Inflammatory macrophage (primary cell): ENCODE data around the gene CD68.
A peak's percentile ranks its signal among the peaks of the same experiment; 100 is the strongest.

Experiments
- DNase-seq, 2 donors: peaks; one replicate each; pipeline ENCODE4 v3.0.0-alpha.2; 2020 to 2022
- total RNA-seq, 18 experiments: gene quantifications; one replicate each; lab custom pipeline; 2026; ENCODE audit warnings: mixed read lengths in 6 of 18, inconsistent platforms in 2 of 18; lab: John Stamatoyannopoulos, UW

The CD68 gene, protein sequence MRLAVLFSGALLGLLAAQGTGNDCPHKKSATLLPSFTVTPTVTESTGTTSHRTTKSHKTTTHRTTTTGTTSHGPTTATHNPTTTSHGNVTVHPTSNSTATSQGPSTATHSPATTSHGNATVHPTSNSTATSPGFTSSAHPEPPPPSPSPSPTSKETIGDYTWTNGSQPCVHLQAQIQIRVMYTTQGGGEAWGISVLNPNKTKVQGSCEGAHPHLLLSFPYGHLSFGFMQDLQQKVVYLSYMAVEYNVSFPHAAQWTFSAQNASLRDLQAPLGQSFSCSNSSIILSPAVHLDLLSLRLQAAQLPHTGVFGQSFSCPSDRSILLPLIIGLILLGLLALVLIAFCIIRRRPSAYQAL
- 1.1 to 6.5 (median 3.5) reads per million in 18 experiments for total RNA-seq

GRCh38 chr17:7579001-7579833 lies at the start of gene CD68:
Gene CD68, plus strand, starts transcription at chr17:7579638. Its CDS starts 40 bp downstream, at chr17:7579678.
- DNase-seq: peak; percentile 99

- peak; percentile 29 to 68 for DNase-seq
Observed at GRCh38 chr17:7530023-7530900, 49.2 kb upstream of the CD68 start.

DNA sequence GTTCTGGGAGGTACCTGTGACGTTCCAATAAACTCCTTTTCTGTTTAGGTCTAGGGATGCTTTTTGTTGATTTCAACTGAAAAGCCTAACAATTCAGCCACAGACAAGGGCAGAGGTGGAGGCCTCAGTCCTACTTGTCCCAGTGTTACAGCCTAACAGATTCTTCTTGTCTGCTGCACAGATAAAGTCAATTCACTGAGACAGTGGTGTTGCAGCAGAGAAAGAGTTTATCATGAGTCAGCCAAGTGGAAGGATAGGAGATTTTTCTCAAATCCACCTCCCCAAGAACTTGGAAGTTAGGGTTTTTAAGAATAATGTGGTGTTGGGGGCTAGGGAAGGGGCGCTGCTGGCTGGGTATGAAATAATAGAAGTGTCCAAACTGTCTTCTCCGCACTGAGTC lies 41.4 kb upstream of the CD68 start:
- DNase-seq: no peak

- no peak for DNase-seq
Observed at GRCh38 chr17:7538891-7539545, 40.4 kb upstream of the CD68 start.

DNA sequence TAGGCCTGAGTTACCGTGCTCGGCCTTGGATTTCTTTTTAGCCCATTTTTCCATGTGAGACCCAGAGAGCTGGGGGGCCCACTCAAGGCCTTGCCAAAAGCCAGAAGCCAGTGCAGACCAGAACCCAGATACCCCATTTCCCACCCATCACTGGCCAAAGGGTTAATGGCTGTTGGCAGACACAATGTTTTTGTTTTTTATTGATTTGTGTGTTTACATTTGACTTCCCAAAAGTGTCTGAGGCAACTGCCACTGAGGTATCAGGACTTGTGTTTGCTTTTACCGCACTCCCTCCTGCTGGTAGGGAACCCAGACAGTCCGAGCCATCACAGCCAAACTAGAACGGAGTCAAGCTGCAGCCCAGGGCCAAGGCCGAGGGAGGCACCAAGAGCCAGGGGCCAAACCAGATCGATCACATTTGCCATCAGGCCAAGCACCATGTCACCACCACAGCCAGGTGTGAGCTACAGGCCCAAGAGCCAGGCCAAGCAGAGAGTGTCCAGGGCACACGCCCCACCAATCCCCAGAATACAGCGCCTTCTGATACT lies 38.3 kb upstream of the CD68 start:
- DNase-seq: no peak

GRCh38 chr17:7544911-7545310 lies 34.5 kb upstream of the CD68 start:
- DNase-seq: no peak

DNA sequence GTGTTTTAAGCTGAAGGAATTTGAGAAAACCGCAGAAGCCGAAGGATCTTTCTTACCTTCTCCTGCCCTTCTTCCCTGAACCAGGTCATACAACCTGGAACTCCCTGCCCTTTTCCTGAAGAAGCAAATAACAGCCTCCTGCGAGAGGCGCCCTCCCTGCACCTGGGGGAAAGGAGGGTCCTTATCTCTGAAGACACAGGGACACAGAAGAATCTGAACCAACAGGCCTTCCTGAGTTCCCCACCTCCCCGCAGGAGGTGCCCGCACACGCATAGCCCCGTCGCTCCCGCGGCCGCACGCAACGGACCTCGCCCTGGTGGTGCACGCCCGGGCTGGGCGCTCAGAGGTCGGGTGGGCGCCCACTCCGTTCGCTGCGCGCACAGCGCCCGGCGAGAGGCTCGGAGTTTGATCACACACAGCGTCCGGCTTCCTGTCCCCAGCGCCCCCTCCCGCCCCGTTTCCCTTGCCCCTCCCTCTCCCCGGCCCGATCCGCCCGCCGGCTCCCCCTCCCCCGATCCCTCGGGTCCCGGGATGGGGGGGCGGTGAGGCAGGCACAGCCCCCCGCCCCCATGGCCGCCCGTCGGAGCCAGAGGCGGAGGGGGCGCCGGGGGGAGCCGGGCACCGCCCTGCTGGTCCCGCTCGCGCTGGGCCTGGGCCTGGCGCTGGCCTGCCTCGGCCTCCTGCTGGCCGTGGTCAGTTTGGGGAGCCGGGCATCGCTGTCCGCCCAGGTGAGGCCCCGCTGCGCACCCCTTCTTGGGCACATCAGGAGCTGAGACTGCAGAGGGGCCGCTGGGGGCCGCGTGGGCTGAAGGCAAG lies 30.6 kb upstream of the CD68 start, which contains the start of gene TNFSF12:
TNFSF12 (plus strand) TSS at position 474 of the 816 bp plus-strand sequence; CDS start at position 570, 96 bp downstream.
- peak; percentile 54 to 68 for DNase-seq

DNA sequence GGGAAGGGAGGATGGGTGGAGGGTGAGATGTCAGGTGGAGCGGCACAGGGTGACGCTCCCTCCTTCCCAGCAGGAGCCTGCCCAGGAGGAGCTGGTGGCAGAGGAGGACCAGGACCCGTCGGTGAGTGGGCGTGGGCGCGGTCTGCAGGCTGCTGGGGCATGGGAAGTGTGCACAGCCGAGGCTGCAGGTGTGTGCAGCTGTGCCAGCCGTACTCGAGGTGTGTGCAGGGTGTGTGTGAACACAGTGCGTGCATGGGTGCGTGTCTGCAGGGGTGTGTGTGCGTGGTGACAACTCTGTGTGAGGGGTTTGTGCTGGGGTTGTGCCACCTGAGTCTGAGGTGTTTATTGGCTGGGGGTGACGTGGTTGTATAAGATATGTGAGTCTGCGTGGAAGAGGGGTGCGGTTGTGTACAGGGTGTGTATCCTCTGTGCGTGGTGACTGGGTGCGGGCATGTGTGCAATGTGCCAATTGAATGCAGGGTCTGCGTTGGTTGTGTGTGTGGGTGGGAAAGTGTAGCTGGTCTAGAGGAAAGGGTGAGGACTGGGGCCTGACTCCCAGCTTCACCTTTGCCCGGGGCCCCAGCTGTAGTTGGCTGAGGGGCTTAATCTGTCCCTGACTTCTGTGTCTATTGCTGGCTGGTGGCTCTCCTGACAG lies 29.9 kb upstream of the CD68 start:
- DNase-seq: peak in 1 of 2 donors; percentile 35

DNA sequence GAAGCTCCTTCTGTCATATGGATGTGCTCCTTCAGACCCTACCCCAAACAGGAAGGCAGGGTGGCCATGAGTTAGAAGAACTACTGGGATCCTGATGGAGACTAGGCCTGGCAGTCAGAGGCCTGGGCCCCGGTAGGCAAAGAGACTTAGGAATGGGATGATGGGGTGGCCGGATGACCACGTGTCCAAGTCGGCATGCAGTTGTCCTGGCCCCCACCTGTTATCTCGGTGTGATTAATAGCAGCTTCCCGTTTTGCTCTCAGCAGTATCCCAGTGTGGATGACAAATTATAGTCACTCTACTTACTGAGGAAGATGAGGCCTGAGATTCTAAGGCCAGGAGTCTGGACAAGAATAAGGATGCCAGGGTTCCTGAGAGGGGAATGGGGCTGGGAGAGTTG lies 29.1 kb upstream of the CD68 start:
- no peak for DNase-seq

GRCh38 chr17:7551396-7551795 lies 28.0 kb upstream of the CD68 start:
- no peak for DNase-seq

GRCh38 chr17:7552621-7553051 lies 26.8 kb upstream of the CD68 start:
- DNase-seq: peak; percentile 94 to 97

GRCh38 chr17:7553356-7553755 lies 26.1 kb upstream of the CD68 start:
- DNase-seq: no peak

DNA sequence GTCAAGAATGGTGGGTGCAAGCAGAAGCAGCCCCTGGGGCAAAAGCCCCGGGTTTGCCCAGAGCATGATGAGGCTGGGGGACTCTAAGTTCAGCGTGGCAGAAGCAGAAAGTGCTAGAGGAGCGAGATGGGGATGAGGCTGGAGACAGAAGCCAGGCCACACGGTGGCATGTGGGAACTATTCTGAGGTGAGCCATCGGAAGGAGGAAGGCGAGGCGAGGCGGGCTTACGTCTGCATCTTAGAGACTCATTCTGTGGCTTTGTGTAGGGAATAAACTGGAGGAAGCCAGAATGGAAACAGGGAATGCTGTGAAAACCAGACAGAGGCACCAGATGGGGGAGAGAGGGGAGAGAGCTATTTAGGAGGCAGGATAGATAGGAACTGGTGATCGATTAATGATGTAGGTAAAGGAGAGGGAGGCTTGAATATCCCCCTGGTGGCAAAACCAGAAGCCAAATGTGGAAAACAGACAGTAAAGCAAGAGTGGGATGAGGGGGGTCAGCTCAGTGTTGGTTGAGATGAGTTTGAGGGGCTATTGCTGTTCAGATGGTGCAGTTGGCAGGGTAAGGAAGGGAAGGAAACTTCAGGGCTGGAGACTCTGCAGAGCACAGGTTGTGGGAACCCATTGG lies 24.0 kb upstream of the CD68 start:
- no peak for DNase-seq

- no peak for DNase-seq
Observed at GRCh38 chr17:7556627-7557026, 22.8 kb upstream of the CD68 start.

GRCh38 chr17:7557147-7557764 lies 22.2 kb upstream of the CD68 start:
- no peak for DNase-seq

DNA sequence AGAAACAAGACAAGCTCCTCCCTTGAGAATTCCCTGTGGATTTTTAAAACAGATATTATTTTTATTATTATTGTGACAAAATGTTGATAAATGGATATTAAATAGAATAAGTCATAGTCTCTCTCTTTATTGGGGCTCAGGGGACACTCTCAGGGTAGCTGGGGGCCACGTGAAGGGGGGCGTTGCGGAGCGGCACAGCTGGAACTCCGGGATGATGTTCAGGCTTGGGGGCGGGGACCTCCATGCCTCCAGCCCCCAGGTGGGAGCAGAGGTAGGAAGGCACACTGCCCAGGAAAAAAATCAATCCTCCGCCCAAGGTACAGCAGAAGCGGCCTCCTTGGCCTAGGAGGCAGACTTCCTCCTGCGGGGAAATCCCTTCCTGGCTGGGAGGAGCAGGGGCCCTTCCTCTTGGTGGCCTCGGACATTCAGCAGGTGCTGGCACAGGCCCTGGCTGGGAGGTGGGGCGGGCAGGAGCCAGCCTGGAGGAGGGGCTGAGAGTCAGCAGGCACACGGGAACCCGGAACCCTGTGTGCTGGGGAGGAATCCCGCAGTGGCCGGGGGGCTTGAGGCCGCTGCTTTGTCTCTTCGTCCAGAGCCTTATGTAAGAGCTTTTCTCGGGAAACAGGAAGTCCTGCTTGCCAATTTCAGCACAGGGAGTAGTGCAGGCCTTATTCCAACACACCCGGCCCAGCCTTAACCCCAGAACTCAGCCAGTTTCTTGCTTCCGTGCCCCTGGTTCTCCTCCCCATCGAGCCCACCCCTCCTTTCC lies 21.5 kb upstream of the CD68 start:
- peak; percentile 93 for DNase-seq

GRCh38 chr17:7558544-7559319 lies 20.7 kb upstream of the CD68 start, which contains the start of gene TNFSF13:
Gene TNFSF13, plus strand, starts transcription at chr17:7558750. Its CDS starts 290 bp downstream, at chr17:7559040.
- DNase-seq: peak; percentile 52 to 75
